IPS-NIHi7 (cell line): Measurements from ENCODE around the gene NCBP2.

ENCODE experiments used
- DNase-seq: peaks from one replicate; pipeline ENCODE4 v3.0.0; 2012; ENCODE audit warnings: mixed read lengths; ENCODE audit errors: extremely low spot score

NCBP2 gene

DNA sequence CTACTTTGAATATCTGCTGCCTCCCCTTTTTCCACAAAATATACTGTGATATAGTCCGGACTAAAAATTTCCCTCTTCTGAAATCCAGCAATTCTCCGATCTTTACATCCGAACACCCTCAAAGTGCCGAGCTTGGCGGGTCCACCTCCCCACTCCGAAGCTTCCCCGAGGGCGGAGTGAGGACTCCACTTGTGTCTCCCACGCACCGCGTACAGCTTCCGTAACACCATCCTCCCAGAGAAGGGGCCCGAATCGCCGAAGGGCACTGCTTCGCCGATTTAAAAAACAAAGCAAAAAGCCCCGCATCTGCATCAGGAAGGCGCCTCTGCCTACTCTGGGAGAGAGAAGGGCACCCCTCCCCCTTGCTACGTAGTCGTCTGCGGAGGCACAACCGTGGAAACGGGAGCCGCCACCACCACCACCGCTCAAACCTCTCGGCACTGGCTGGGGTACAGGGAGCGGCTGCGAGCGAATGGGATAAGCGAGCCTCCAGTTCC is 551 bp downstream of the NCBP2 start:
- DNase-seq = peak; percentile 57

DNA sequence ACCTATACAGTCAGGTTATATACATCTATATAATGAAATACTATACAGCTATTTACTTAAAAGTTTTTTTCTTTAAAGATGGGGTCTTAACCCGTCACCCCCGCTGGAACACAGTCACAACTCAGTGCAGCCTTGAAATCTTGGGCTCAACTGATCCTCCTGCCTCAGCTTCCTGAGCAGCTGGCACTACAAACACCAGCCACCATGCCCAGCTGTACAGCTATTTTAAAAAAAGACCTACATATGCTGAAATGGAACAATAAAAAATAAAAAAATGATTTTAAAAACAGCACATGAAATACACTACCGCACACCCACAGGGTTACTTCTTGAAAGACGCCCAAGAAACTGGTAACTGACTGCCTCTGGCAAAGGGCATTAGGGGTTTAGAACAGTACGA is 3.8 kb downstream of the NCBP2 start:
- no peak for DNase-seq

DNA sequence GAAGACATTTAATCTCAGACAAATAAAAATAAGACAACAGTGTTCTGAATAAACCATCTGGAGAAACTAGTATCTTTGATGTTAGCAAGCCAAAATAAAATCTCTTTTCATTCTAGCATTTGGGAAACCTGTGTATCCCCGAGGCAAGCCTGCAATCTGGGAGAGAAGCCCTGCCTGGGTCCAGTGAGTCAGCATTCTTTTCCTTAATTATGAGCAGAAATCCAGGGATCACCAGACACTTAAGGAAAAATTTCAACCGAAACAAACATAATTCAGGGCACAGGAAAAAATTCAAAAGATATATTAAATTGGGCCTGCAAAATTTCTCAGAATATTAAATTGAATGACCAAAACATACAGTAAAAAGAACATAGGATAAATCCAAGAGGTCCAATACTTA is 4.2 kb downstream of the NCBP2 start:
- no peak for DNase-seq

DNA sequence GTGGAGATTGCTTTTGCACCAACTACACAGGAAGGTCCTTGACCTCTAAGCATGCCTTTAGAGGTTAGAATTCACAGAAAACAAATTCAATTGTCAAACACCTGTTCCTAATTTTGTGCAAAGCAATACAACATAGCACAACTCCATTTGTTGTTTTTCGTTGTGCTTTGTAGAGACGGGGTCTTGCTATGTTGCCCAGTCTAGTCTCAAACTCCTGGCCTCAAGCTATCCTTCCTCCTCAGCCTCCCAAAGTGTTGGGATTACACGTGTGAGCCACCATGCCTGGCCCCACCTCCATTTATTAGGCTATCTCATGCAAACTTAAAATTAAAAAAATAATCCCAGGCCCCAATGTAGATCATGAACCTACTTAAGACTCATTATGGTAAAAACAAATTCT is 6.0 kb downstream of the NCBP2 start:
- no peak for DNase-seq

DNA sequence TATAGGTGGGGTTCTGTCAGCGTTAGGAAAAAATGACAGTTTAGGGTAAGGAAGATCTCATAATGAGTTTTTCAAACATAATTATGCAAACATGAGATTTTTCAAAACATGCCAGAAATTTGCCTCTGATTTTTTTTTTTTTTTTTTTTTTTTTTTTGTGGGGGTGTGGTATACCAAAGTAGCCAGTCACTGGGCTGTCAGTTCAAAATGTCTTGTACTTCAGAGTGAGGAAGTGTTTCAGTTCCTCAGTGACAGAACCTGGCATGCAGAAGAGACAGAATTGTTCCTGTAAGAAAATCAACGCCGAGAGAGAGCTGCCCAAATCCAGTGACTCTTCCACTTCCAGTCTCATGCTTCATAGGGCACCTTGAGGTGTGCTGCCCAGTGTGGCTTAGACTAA is 9.7 kb downstream of the NCBP2 start:
- no peak for DNase-seq

DNA sequence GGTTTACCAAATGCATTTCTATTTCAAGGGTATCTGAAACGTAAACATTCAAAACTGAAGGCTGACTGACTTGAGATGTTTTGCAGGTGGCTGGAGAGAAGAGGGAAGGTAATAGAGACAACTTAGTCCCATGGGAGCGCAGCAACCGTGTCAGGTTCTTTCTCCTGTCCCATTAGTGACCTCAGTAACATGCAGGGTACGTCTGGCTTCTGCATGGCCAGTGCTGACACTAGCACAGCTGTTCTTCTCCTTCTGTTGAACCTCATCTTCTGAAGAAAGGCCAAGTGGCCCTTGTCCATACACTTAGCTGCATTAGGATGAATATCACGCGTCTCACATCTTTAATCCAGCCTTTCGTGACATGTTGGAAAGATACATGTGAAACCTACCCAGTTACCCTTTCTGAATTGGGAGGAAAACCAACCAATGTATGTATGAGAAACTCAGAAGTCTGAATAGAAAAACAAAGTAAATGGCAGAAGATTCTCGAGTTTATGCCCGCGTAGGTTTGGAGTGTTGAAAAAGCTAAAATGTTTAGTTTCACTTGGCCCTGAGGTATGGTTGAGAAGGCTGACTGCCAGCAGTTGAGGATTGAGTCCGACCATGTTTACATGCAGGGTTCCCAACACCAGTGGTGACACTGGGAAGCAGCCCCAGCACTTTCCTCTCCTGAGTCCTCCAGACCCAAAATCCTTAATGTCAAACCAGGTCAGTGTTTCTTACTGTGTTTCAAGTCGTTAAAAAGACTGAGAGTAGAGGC is 10.3 kb downstream of the NCBP2 start:
- DNase-seq = no peak

DNA sequence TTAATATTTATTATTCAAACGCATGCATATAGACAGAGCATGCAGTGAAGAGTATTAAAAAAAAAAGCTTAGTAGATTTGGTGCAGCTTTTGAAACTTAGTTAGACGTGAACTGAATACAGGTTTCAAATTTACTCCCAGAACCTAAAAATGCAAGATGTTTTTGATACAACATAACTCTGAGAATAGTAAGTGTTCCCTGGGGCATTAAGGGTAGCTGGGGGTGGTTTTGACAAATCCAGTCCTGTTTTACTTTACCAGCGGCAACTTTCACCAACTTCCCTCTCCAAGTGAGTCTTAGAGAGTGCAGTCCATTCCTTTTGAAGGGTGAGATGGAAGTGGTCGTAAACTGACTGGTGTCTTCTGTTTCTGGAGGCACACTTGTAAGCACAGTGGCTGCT is 11.2 kb downstream of the NCBP2 start:
- DNase-seq = no peak

DNA sequence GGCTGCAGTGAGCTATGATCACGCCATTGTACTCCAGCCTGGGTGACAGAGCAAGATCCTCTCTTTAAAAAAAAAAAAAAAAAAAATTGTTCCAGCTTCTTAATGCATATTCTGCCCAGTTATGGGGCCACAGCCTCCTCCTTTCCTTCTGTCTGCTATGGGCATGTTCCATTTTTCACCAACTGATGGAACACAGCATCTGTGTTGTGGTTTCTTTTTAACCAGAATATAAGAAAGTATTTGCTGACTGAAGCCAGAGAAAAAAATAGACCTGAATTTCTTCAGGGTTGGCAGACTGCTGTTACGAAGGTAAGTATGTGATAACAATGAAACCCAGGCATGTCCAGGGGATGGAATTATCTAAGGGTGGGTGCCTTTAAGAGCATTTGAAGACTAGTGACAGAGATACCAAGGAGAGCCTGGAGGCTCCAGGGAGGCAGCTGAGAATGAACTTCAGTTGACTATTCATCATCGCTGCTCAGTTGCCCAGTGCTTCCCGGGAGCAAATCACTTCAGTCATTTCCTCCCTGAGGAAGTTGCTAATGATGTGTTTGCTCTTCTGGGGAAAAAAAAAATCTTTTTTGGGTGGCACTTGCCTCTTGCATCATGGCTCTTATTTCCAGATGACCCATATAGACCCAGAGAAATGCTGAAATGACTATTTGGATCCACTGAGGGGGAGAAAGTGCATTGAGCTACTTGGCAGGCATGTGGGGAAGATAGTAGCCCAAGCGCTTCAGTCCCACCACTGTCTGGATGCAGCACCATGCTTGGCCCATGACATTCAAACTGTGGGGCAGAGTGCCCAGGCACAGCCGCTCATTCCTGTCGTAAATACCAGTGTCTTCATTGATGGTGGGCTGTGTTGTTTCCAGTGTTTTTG is 14.5 kb downstream of the NCBP2 start:
- DNase-seq = no peak

DNA sequence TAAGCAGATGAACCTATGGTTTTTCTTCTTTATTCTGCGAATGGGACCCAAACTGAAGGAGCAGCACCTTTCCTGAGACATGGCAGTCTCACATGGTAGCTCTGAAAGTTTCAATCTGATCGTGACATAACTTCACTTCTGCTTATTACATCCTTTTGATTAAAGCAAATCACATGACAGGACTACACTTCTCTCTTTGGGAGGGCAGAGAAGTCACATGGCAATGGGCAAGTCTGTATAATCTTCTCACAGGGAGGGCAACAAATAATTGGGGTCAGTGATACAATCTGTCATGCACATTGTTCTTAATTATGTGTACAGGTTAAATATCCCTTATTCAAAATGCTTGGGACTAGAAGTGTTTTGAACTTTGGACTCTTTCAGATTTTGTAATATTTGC is 21.6 kb downstream of the NCBP2 start:
- DNase-seq = no peak

DNA sequence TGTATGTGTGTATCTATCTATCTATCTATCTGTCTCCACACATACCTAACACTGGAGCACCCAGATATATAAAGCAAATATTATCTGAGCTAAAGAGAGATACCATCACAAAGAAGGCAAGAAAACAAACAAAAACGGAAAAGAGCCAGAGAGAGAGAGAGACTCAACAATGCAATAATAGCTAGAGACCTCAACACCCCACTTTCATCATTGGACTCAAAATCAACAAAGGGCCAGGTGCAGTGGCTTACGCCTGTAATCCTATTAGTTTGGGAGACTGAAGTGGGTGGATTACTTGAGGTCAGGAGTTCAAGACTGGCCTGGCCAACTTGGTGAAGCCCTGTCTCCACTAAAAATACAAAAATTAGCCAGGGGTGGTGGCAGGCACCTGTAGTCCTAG is 23.4 kb downstream of the NCBP2 start:
- DNase-seq = no peak

DNA sequence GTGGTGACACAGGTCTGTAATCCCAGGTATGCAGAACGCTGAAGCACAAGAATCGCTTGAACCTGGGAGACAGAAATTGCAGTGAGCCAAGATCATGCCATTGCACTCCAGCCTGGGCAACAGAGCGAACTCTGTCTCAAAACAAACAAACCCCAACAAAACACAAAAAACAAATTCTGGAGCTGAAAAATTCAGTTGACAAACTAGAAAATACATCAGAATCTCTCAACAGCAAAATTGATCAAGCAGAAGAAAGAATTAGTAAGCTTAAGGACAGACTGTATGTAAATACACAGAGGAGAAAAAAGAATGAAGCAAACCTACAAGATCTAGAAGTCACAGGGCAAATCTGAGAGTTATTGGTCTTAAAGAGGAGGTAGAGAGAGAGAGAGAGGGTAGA is 25.3 kb downstream of the NCBP2 start:
- no peak for DNase-seq

DNA sequence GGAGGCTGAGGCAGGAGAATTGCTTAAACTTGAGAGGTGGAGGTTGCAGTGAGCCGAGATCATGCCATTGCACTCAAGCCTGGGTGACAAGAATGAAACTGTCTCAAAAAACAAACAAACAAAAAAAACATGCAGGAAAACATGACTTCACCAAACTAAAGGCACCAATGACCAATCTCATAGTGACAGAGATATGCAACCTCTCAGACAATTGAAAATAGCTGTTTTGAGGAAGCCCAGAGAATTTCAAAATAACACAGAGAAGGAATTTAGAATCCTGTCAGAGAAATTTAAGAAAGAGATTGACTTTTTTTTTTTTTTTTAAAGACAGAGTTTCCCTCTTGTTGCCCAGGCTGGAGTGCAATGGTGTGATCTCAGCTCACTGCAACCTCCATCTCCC is 26.1 kb downstream of the NCBP2 start:
- no peak for DNase-seq

DNA sequence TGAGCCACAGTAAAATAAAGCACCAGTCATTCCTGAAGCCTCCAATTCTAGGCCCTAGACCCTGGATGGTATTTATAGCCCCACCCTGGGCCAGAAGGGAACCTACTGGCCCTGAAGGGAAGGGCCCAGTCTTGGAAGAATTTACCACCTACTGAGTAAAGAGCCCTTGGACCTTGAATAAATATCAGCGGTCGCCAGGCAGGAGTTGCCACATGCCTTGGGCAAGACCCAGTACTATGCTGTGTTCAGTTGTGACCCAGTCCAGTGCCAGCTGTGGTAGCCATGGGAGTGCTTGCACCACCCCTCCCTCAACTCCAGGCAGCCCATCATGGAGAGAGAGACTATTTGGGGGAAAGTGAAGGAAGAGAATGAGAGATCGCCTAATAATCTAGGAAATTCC is 27.0 kb downstream of the NCBP2 start:
- DNase-seq = no peak

DNA sequence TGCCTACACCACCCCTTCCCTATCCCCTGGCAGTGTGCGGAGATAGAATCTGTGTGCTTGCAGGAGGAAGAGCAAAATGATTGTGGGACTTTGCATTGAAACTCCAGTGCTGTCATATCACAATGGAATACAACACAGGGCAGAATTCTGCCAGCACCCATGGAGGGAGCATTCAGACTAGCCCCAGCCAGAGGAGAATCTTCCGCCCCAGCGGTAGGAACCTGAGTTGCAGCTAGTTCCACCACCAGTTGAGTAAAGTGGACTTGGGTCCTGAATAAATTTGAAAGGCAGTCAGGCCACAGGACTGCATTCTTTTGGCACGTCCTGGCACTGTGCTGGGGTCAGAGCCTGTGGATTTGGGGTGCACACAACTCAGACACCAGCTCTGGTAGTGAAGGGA is 27.5 kb downstream of the NCBP2 start:
- no peak for DNase-seq

DNA sequence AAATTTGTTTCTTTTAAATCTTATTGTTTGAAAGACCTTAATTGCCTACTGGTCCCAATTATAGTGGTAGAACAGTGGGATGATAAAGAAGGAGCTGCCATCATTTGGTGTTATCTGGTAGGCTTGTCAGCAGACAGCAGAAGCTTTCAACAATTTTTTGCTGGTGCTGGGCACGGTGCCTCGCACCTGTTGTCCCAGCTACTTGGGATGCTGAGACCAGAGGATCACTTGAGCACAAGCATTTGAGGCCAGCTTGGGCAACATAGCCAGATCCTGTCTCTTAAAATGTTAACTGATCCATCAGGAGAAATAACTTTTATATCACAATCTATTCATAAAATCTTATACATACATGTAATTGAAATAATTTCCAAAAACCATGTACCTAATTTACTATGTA is 38.6 kb downstream of the NCBP2 start:
- DNase-seq = no peak

DNA sequence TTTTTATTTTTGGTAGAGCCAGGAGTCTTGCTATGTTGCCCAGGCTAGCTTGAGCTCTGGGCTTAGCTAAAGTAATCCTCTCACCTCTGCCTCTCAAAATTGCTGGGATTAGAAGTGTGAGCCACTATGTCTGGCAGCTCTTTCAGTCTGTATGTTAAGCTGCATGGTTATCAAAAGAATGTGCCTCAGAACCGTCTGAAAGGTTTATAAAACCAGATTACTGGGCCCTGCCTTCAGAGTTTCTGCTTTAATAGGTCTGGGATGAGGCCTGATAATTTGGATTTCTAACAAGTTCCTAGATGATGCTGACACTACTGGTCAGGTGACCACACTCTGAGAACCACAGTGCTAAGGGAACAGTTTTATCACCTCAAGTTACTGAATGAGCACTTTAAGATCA is 40.0 kb downstream of the NCBP2 start:
- DNase-seq = no peak

DNA sequence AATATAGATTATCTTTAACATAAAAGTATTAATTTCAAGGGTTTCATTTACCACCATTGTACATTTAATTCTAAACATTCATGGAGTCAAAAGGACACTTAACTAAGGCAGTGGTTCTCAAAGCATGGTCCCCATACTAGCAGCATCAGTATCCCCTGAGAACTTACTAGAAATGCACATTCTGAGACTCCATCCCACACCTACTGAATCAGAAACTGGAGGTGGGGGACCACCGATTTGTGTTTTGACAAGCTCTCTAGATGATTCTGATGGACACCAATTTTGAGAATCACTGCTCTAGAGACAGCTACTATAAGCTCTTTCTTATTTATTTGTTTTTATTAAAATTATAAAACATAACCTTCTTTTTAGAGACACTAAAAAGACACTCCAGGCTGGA is 40.6 kb downstream of the NCBP2 start:
- no peak for DNase-seq

DNA sequence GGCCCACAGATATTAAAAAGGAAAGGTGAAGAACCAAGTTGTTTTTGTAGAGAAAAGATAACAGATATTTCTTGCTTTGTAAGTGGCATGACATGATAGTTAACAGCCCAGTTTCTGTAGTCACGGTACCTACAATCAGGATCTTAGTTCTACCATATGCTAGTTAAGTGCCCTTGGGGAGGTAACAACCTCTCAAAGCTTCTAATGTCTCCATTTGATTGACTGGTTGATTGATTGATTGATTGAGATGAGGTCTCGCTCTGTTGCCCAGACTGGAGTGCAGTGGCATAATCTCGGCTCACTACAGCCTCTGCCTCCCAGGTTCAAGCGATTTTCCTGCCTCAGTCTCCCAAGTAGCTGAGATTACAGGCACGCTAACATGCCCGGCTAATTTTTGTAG is 46.1 kb downstream of the NCBP2 start:
- DNase-seq = no peak

DNA sequence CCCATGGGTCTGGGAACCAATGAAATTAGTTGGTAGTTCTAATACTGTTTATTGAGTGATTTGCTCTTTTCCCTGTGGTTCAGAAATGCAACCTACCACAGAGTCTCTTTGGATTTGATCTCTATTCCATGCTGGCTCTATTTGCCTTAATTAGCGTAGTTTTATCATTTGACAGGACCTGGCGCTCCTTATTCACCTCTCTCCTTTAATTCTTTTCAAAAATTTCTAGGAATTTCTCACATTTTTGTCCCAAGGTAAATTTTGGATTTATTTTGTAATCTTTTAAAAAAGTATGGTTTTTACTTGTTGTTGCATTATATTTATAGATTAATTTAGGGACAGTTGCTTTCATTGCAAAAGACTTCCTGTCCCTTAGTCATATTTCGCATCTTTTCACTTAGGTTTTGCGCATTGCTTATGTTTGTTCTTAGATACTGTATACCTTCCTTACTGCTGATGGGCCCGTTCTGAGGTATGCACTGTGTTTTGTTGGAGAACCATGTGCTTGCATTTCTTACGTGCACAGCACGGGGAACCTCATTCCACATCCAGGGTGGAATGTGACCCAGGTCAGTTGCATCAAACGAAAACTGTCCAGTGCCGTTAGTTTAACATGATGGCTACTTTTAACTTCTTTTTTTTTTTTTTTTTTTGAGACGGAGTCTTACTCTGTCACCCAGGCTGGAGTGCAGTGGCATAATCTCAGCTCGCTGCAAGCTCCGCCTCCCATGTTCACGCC is 47.6 kb downstream of the NCBP2 start:
- no peak for DNase-seq

DNA sequence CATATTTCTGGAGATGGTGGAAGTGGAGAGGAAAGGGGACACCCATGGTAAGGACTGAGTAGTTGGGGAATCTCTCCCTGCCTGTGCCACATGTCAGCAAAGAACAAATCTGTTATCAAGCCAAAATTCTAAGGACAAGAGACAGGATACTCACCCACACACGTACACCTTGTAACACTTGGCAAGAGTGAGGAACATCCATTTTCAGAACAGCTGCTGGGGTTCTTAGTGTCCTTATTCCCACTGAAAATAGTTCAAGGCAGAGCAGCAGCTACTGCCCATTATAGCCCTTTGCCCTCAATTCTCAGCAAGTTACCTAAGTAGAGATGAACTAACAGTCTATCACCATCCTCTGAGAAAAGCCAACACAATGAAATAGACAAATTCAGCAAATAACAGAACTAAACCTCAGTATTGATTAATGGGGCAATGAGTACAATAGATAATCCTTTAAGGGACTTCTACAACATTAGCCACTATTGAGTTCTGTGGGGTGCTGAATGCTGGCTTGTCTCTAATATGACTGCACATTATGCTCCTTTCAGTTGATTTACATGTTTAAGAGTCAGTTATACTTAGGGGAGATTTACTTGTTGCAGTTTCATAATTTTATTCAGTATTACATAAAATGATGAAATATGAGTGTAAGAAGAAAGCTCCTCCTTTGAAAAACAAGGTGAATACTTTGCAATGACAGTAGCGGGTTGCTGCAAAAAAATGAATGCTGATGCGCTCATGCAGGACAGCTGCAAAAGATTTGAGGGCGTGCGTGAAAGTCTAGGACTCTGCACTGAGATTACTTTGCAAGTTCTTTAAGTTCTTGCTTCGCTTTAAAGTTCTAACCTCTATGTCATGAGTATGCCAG is 52.3 kb downstream of the NCBP2 start:
- no peak for DNase-seq

DNA sequence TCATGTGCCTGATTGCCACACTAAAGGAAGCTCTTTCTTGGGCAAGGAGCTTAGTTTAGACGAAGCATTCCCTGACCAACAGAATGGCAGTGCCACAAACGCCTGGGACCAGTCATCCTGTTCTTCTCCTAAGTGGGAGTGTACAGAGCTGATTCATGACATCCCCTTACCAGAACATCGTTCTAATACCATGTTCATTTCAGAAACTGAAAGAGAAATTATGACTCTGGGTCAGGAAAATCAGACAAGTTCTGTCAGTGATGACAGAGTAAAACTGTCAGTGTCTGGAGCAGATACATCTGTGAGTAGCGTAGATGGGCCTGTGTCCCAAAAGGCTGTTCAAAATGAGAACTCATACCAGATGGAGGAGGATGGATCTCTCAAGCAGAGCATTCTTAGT is 56.2 kb downstream of the NCBP2 start:
- no peak for DNase-seq
